ENCODE results near the gene PLEKHA5.
A peak's percentile ranks its signal among the peaks of the same experiment; 100 is the strongest.
"Not testable (repeated sequence)": the region's sequence is repeated elsewhere in the genome, so short reads cannot be mapped to it uniquely, and the experiment has no call there.

The PLEKHA5 gene

GRCh38 chr12:19404242-19404880 is 274.8 kb downstream of the PLEKHA5 start:
- Mint-ChIP-seq H3K27ac (peak overlapping the region; percentile 92), H3K9me3 (ENCODE audit: low read depth) (no peaks in the 10 kb centered on the region), H3K4me1 (ENCODE audit: low read depth) (peaks cover 20% of the 10 kb centered on the region), H3K36me3 (peaks cover 4% of the 10 kb centered on the region), H3K27me3 (no peaks in the 10 kb centered on the region), H3K4me3 (peak overlapping the region; percentile 64)

DNA sequence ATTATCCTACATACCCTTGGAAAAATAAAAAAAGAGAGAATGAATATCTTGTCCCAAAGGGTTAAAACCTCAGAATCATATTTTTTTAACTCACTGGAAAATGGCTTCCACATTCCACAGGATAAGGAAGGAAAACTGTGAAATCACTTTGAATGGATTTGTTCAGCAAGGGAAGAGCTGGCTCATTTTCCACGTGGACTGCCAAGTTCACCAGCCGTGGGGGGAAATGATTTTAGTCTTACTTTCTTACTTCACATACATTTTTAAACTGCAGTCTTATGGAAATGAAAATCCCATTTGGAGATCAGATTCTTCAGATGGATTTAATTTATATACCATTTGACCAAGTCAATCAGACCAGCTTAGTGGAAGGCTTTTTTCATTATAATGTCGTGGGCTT is 279.8 kb downstream of the PLEKHA5 start:
- Mint-ChIP-seq H3K4me3 (no peak overlapping the region), H3K4me1 (ENCODE audit: low read depth) (peaks cover 4% of the 10 kb centered on the region), H3K9me3 (ENCODE audit: low read depth) (no peaks in the 10 kb centered on the region), H3K27ac (no peak overlapping the region), H3K27me3 (no peaks in the 10 kb centered on the region), H3K36me3 (peaks cover 2% of the 10 kb centered on the region)

DNA sequence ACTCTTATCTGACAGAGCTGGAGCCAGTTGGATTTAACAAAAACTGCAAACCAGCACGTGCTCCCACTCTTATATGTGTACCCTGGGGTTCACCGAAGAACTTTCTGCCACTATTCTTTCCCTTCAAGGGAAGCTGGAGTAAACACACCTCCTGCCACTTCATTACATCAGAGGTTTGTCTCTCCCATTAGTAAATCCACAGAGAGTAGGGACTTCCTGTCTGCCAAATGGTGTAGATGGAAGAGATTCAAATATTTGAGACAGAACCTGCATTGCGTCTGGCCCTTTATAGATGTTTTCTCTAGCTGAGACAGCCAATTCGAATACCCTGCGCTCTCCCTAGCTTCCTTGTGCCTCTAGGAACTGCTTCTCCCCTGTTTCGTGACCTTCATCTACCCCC is 280.7 kb downstream of the PLEKHA5 start:
- Mint-ChIP-seq H3K36me3 (peaks cover 2% of the 10 kb centered on the region), H3K4me3 (no peak overlapping the region)

GRCh38 chr12:19410629-19411185 is 281.2 kb downstream of the PLEKHA5 start:
- H3K36me3 Mint-ChIP-seq: peaks cover 2% of the 10 kb centered on the region
- no peak overlapping the region for H3K4me3 Mint-ChIP-seq
- H3K27me3 Mint-ChIP-seq: no peaks in the 10 kb centered on the region
- no peaks in the 10 kb centered on the region for H3K4me1 Mint-ChIP-seq (ENCODE audit: low read depth)
- H3K9me3 Mint-ChIP-seq (ENCODE audit: low read depth): no peaks in the 10 kb centered on the region
- no peak overlapping the region for H3K27ac Mint-ChIP-seq

More for the DNA sequence above, 280.7 kb downstream of the PLEKHA5 start:
- no peaks in the 10 kb centered on the region for H3K4me1 Mint-ChIP-seq (ENCODE audit: low read depth)
- H3K9me3 Mint-ChIP-seq (ENCODE audit: low read depth): no peaks in the 10 kb centered on the region
- H3K27me3 Mint-ChIP-seq: no peaks in the 10 kb centered on the region
- H3K27ac Mint-ChIP-seq: no peak overlapping the region

DNA sequence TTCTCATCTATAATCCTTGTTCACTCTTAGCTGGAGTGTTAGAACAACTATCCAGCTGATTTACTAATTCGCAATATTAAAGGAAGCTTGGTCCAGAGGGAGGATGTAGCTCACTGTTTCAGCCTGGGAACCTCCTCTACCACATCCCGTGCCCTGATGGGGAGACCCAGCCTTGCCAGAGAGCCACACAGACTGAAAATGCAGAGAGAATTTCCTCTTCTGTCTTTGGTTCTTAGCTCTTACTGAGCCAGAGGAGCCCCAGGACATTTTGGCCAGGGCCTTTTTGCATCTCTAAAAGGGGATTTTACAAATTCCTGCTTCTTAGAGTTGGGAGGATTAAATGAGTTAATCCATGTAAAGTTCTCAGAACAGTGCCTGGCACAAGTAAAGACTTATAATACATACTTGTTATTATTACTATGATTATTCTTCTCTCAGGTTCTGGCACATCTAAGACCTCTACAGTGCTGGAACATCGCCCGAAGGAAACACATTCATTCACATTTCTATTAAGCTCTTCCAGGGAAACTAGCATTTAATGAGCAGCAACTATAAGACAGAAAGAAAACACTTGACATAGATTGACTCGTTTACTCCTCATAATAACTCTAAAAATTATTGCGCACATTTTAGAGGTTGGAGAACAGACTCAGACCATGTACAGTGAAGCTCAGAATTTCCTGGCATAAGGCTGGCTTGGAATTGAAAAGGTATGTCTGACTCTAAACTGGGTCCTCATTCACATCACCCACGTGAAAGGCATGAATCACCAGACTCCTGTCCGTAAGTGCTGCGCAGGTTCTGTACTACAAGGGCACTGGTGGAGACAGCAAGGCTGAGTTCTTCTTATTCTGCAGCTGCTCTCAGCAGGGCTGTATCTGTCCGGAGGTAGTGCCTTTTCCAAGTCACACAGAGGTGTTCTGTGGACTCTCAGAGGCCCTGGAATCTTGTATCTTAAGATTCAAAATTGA is 282.0 kb downstream of the PLEKHA5 start:
- H3K4me1 Mint-ChIP-seq (ENCODE audit: low read depth): no peaks in the 10 kb centered on the region
- H3K27ac Mint-ChIP-seq: no peak overlapping the region
- no peak overlapping the region for H3K4me3 Mint-ChIP-seq
- H3K27me3 Mint-ChIP-seq: no peaks in the 10 kb centered on the region
- H3K9me3 Mint-ChIP-seq (ENCODE audit: low read depth): no peaks in the 10 kb centered on the region
- H3K36me3 Mint-ChIP-seq: peaks cover 2% of the 10 kb centered on the region

GRCh38 chr12:19412844-19413243 is 283.3 kb downstream of the PLEKHA5 start:
- H3K9me3 Mint-ChIP-seq (ENCODE audit: low read depth): no peaks in the 10 kb centered on the region
- no peaks in the 10 kb centered on the region for H3K27me3 Mint-ChIP-seq
- H3K36me3 Mint-ChIP-seq: no peaks in the 10 kb centered on the region
- H3K4me3 Mint-ChIP-seq: no peak overlapping the region
- no peak overlapping the region for H3K27ac Mint-ChIP-seq
- no peaks in the 10 kb centered on the region for H3K4me1 Mint-ChIP-seq (ENCODE audit: low read depth)

DNA sequence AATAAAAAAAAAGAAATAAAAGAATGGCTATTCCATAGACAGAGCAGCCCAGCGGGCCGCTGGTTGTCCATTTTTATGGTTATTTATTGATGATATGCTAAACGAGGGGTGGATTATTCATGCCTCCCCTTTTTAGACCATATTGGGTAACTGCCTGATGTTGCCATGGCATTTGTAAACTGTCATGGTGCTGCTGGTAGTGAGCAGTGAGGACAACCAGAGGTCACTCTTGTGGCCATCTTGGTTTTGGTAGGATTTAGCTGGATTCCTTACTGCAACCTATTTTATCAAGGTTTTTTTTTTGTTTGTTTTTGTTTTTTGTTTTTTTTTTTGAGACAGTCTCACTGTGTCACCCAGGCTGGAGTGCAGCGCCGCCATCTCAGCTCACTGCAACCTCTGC is 284.0 kb downstream of the PLEKHA5 start:
- not testable (repeated sequence) for H3K27me3 Mint-ChIP-seq; H3K4me3 Mint-ChIP-seq; H3K9me3 Mint-ChIP-seq (ENCODE audit: low read depth); H3K4me1 Mint-ChIP-seq (ENCODE audit: low read depth); H3K27ac Mint-ChIP-seq; H3K36me3 Mint-ChIP-seq

DNA sequence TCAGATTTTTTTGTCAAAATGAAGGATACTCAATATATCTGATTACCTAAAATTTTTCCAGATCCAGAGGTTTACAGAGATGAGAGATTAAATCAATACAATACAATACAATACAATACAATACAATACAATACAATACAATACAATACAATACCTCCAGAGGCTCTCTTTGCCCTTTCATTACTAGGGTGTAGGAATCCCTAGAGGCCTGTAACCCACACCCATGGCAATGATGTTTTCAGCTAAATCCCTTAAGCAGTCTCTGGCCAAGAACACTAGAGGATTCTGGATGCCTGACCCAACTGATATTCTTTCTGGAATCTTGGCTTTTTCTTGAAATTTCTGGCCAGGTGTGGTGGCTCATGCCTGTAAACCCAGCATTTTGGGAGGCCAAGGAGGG is 286.0 kb downstream of the PLEKHA5 start:
- Mint-ChIP-seq H3K27me3 (no peaks in the 10 kb centered on the region), H3K27ac (no peak overlapping the region), H3K9me3 (ENCODE audit: low read depth) (no peaks in the 10 kb centered on the region), H3K4me1 (ENCODE audit: low read depth) (no peaks in the 10 kb centered on the region), H3K4me3 (no peak overlapping the region), H3K36me3 (no peaks in the 10 kb centered on the region)

DNA sequence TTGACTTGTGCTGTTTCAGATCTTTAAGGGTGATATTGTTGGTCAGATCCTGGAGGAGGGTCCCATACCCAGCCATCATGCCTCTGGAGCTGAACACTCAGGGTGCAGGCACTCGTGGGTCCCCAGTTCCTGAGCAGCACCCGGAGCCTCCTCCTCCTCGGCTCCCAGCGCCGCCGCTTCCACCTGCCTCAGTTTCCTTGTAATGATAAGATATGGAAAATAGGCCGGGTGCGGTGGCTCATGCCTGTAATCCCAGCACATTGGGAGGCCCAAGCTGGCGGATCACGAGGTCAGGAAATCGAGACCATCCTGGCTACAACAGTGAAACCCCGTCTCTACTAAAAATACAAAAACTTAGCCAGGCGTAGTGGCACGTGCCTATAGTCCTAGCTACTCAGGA is 289.6 kb downstream of the PLEKHA5 start:
- Mint-ChIP-seq H3K36me3 (no peaks in the 10 kb centered on the region), H3K4me1 (ENCODE audit: low read depth) (peaks cover 10% of the 10 kb centered on the region), H3K27me3 (no peaks in the 10 kb centered on the region), H3K27ac (no peak overlapping the region), H3K9me3 (ENCODE audit: low read depth) (no peaks in the 10 kb centered on the region), H3K4me3 (no peak overlapping the region)

DNA sequence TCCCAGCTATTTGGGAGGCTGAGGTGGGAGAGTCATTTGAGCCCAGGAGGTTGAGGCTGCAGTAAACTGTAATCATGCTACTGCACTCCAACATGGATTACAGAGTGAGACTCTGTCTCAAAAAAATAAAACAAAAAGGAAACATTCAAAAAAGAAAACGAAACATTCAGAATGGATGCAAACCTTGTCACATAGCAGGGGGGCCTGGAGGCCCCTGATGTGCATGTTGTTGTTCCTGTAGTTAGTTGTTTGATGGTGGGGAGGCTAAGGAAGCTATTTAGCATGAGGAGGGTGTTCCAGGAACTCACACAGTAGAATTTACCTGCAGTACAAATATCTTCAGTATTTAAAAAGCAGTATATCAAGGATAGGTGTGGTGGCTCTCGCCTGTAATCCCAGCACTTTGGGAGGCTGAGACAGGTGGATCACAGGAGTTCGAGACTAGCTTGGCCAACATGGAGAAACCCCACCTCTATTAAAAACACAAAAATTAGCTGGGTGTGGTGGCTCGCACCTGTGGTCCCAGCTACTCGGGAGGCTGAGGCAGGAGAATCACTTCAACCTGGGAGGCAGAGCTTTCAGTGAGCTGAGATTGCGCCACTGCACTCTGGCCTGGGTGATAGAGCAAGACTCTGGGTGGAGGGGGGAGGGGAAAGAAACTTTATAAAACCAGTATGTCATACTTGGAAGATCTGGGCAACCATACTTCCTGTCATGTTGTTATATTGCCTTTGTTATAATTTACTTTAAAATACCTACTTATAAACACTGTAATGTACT is 292.2 kb downstream of the PLEKHA5 start:
- Mint-ChIP-seq H3K27ac (no peak overlapping the region), H3K4me3 (peak overlapping the region; percentile 33), H3K27me3 (no peaks in the 10 kb centered on the region), H3K9me3 (ENCODE audit: low read depth) (no peaks in the 10 kb centered on the region), H3K4me1 (ENCODE audit: low read depth) (peaks cover 10% of the 10 kb centered on the region), H3K36me3 (peaks cover 2% of the 10 kb centered on the region)

DNA sequence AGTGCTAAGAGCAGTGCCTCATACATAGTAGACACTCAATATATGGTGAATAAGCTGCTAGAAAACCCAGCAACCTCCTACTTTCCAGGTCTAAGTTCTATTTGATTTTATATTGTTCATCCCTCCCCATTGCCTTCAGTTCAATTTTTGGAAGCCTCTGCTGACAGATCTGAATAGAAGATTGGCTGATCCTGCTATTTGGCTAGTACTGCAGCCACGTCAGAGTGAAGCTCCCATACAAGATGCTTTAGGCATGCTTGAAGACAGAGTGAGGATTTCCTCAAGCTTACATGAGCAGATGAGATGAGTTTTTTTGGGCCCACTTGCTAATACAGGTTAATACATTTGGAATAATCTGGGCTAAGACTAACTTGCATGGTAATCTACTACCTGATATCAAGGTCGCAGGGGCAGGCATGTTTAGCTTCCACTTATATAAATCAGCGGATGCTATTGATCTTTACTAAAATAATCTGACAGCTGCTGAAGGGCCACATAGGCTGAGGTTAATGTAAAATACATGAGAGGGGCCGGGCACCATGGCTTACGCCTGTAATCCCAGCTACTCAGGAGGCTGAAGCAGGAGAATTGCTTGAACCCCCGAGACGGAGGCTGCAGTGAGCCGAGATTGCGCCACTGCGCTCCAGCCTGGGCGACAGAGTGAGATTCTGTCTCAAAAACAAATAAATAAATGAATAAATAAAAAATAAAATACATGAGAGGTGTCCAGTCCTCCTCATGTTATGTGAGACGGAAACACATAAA is 293.8 kb downstream of the PLEKHA5 start:
- H3K9me3 Mint-ChIP-seq (ENCODE audit: low read depth): no peaks in the 10 kb centered on the region
- H3K4me3 Mint-ChIP-seq: no peak overlapping the region
- peaks cover 12% of the 10 kb centered on the region for H3K4me1 Mint-ChIP-seq (ENCODE audit: low read depth)
- no peak overlapping the region for H3K27ac Mint-ChIP-seq
- peaks cover 4% of the 10 kb centered on the region for H3K36me3 Mint-ChIP-seq
- H3K27me3 Mint-ChIP-seq: no peaks in the 10 kb centered on the region
